Left lung (tissue), 10 donors: ENCODE measurements around the gene TRPV2. TPM values are rescaled to one million over a fixed set of nuclear protein-coding genes. Genes with fewer than 3 reads are reported as not detected.

Experiments used
- ATAC-seq: fragments of 200-7000 bp; cut with Tn5 transposase; one replicate; pipeline ENCODE4 v1.9.1; 2020; ENCODE audit warnings: moderate library complexity
- DNase-seq, 4 donors: peaks; one replicate each; pipeline ENCODE4 v3.0.0-alpha.2; 2013 to 2020
- H3K27ac ChIP-seq, 2 donors: fragments of 200-600 bp; sonication (generic) in 1 of 2; one replicate each; pipeline versions ENCODE4 v1.5.0 to v1.8.0; 2020 to 2021
- H3K27me3 ChIP-seq, 2 donors: fragments of 200-600 bp; sonication (generic) in 1 of 2; one replicate each; pipeline versions ENCODE4 v1.5.0 to v1.8.0; 2020 to 2021
- H3K36me3 ChIP-seq, 2 donors: fragments of 200-600 bp; sonication (generic) in 1 of 2; one replicate each; pipeline versions ENCODE4 v1.5.0 to v1.8.0; 2020 to 2021
- H3K4me1 ChIP-seq, 2 donors: fragments of 200-600 bp; one replicate each; pipeline ENCODE4 v1.8.0; 2021
- H3K4me3 ChIP-seq, 2 donors: fragments of 200-600 bp; sonication (generic) in 1 of 2; one replicate each; pipeline versions ENCODE4 v1.5.0 to v1.8.0; 2020 to 2021; ENCODE audit warnings: mild to moderate bottlenecking in 1 of 2
- H3K9me3 ChIP-seq, 2 donors: fragments of 200-600 bp; sonication (generic) in 1 of 2; one replicate each; pipeline versions ENCODE4 v1.5.0 to v1.8.0; 2020 to 2021
- CTCF ChIP-seq, 2 donors: fragments of 200-600 bp; sonication (generic) in 1 of 2; IDR thresholded peaks; one replicate each; pipeline versions ENCODE4 v1.5.0 to v1.8.0; 2021; ENCODE audit warnings: antibody characterized with exemption in 2 of 2
- intact Hi-C, 2 donors: fragments of 100-400 bp; cut with DNase I; formaldehyde crosslinking; loops; one replicate each; pipeline versions ENCODE4 v1.11.2 to v1.14.2; 2022
- polyA plus RNA-seq, 6 donors: library from polyadenylated mRNA; unstranded; fragments of 120-200 nt; gene quantifications; one replicate each; pipeline ENCODE4 v1.2.1, GENCODE V29; 2013; ENCODE audit not compliant: insufficient read length in 6 of 6
- total RNA-seq, 2 donors: library from RNA; stranded (reverse); fragmentation: NEBNext Ultra II Directional; extraction: Animal tissue kit (Norgen Biotek cat#: 25700); gene quantifications; one replicate each; pipeline ENCODE4 v1.2.1, GENCODE V29; 2021
- donor health status: DM: no; HTN: yes; CAD: no.
- donor health status: DM: no; HTN: no; CAD: no.

Gene TRPV2
- total and polyA plus RNA-seq, 8 donors, result 9.2 to 97.7 (median 12.2) TPM

- peaks cover 15 to 45% of the 10 kb centered on the region in 2 donors for H3K4me1 ChIP-seq
- H3K4me3 ChIP-seq, result no peak overlapping the region
- no peak for TF ChIP-seq CTCF (IDR thresholded peaks at IDR 0.05)
- H3K9me3 ChIP-seq, result no peaks in the 10 kb centered on the region
- H3K36me3 ChIP-seq, result peaks cover 0 to 19% of the 10 kb centered on the region in 2 donors
- H3K27ac ChIP-seq, result peak overlapping the region in 1 of 2 donors; percentile 47
- ATAC-seq (peak; percentile 32), DNase-seq (peak in 2 of 4 donors; percentile 36 to 61)
- H3K27me3 ChIP-seq, result no peaks in the 10 kb centered on the region
- intact Hi-C loops, result no loop called here
Observed at GRCh38 chr17:16378636-16379282, 36.6 kb upstream of the TRPV2 start.

GRCh38 chr17:16379654-16380053 lies 35.7 kb upstream of the TRPV2 start:
- no peaks in the 10 kb centered on the region for H3K27me3 ChIP-seq
- peaks cover 0 to 22% of the 10 kb centered on the region in 2 donors for H3K36me3 ChIP-seq
- no peak for TF ChIP-seq CTCF (IDR thresholded peaks at IDR 0.05)
- no peak for DNase-seq
- H3K9me3 ChIP-seq, result no peaks in the 10 kb centered on the region
- intact Hi-C loops, result no loop called here
- H3K4me3 ChIP-seq, result no peak overlapping the region
- H3K4me1 ChIP-seq, result peaks cover 16 to 45% of the 10 kb centered on the region in 2 donors
- peak overlapping the region in 1 of 2 donors; percentile 92 for H3K27ac ChIP-seq
- ATAC-seq, result no peak

- Histone ChIP-seq H3K9me3 (no peaks in the 10 kb centered on the region), H3K4me3 (peak within 1 kb of the TSS; percentile 51 to 77), H3K27ac (peak within 1 kb of the TSS; percentile 92 to 98), H3K4me1 (peaks cover 16 to 46% of the 10 kb centered on the region in 2 donors), H3K36me3 (peaks cover 0 to 22% of the 10 kb centered on the region in 2 donors), H3K27me3 (no peaks in the 10 kb centered on the region)
- no peak for TF ChIP-seq CTCF (IDR thresholded peaks at IDR 0.05)
- peak; percentile 96 for ATAC-seq
- peak; percentile 97 to 99 (median 98) for DNase-seq
- intact Hi-C loops, result no loop called here
Observed at GRCh38 chr17:16380640-16381495, 34.5 kb upstream of the TRPV2 start, which contains the start of gene UBB. TSS of gene UBB (plus strand) at chr17:16381091. CDS start at chr17:16381908, 817 bp downstream.

GRCh38 chr17:16381496-16381820 lies 33.9 kb upstream of the TRPV2 start:
- Histone ChIP-seq H3K27ac (peak overlapping the region; percentile 92 to 98), H3K27me3 (no peaks in the 10 kb centered on the region), H3K36me3 (peaks cover 0 to 22% of the 10 kb centered on the region in 2 donors), H3K4me1 (peaks cover 16 to 52% of the 10 kb centered on the region in 2 donors), H3K4me3 (peak overlapping the region; percentile 51 to 77), H3K9me3 (no peaks in the 10 kb centered on the region)
- intact Hi-C loops, result no loop called here
- ATAC-seq (no peak), DNase-seq (no peak)
- no peak for TF ChIP-seq CTCF (IDR thresholded peaks at IDR 0.05)

GRCh38 chr17:16383216-16383615 lies 32.2 kb upstream of the TRPV2 start:
- Histone ChIP-seq H3K36me3 (peaks cover 0 to 22% of the 10 kb centered on the region in 2 donors), H3K9me3 (no peaks in the 10 kb centered on the region), H3K27me3 (no peaks in the 10 kb centered on the region), H3K4me1 (peaks cover 20 to 54% of the 10 kb centered on the region in 2 donors), H3K4me3 (peak overlapping the region in 1 of 2 donors; percentile 77), H3K27ac (no peak overlapping the region)
- no peak for TF ChIP-seq CTCF (IDR thresholded peaks at IDR 0.05)
- ATAC-seq (no peak), DNase-seq (no peak)
- intact Hi-C loops, result no loop called here
